Breast epithelium (tissue), 3 donors: ENCODE measurements around the gene METTL24.

Experiments
- CTCF ChIP-seq, 3 donors: fragments of 450-650 bp; IDR thresholded peaks; one replicate each; pipeline ENCODE4 v1.5.1; 2016 to 2017; ENCODE audit warnings: antibody characterized with exemption in 3 of 3, mild to moderate bottlenecking in 3 of 3, moderate library complexity in 3 of 3
- POLR2AphosphoS5 ChIP-seq, 3 donors: sonication (generic); formaldehyde crosslinking; IDR thresholded peaks; one replicate each; pipeline ENCODE4 v1.6.1; 2017; ENCODE audit warnings: antibody characterized with exemption in 3 of 3

GRCh38 chr6:110283657-110284056 lies 74.5 kb downstream of the METTL24 start:
- TF ChIP-seq CTCF (IDR thresholded peaks at IDR 0.05) (no peak), POLR2AphosphoS5 (IDR thresholded peaks at IDR 0.05) (no peak)
